Activated B cell treated with CpG ODN at 0.5 μM for 24 hours (primary cell): Measurements from ENCODE around the gene STX8. TPM values are rescaled to one million over a fixed set of nuclear protein-coding genes. Genes with fewer than 3 reads are reported as not detected.

ENCODE experiments used
- ATAC-seq: fragments of 200-7000 bp; cut with Tn5 transposase; one replicate; pipeline ENCODE4 v1.10.0; 2021; ENCODE audit warnings: low read depth, mild to moderate bottlenecking, moderate library complexity
- CTCF ChIA-PET: fragments of 350-600 bp; sonication (Branson Sonifier 250); formaldehyde crosslinking; loops from one replicate; lab custom pipeline; 2021; ENCODE audit warnings: antibody characterized with exemption; lab: Charles Lee
- POLR2A ChIA-PET: fragments of 350-600 bp; sonication (Branson Sonifier 250); formaldehyde crosslinking; loops from one replicate; lab custom pipeline; 2021; ENCODE audit warnings: antibody characterized with exemption; lab: Charles Lee
- DNase-seq: peaks from one replicate; pipeline ENCODE4 v3.0.0; 2022
- H3K27ac Mint-ChIP-seq: one replicate; pipeline ENCODE4 v1.8.0; 2020; ENCODE audit warnings: mixed read lengths
- H3K27me3 Mint-ChIP-seq: one replicate; pipeline ENCODE4 v1.8.0; 2021; ENCODE audit warnings: mixed read lengths
- H3K36me3 Mint-ChIP-seq: one replicate; pipeline ENCODE4 v1.8.0; 2021; ENCODE audit warnings: low read depth, mixed read lengths
- H3K4me1 Mint-ChIP-seq: one replicate; pipeline ENCODE4 v1.8.0; 2021; ENCODE audit warnings: mixed read lengths
- H3K4me3 Mint-ChIP-seq: one replicate; pipeline ENCODE4 v1.8.0; 2020; ENCODE audit warnings: mild to moderate bottlenecking, mixed read lengths
- H3K9me3 Mint-ChIP-seq: one replicate; pipeline ENCODE4 v1.8.0; 2020; ENCODE audit warnings: mixed read lengths
- intact Hi-C: fragments of 100-400 bp; cut with micrococcal nuclease; formaldehyde crosslinking; loops from one replicate; pipeline ENCODE4 v1.15.1; 2024
- total RNA-seq: library from RNA; stranded (reverse); gene quantifications from 2 replicates; pipeline ENCODE4 v1.2.3, GENCODE V29; 2022
- TF ChIP-seq, protein P1 (sequence below): fragments of 200-600 bp; IDR thresholded peaks from one replicate; pipeline ENCODE4 v1.8.0; 2022; ENCODE audit warnings: antibody characterized with exemption, mild to moderate bottlenecking

Gene STX8
- total RNA-seq, 1 donor from 2014 or later = 66.9 TPM

DNA sequence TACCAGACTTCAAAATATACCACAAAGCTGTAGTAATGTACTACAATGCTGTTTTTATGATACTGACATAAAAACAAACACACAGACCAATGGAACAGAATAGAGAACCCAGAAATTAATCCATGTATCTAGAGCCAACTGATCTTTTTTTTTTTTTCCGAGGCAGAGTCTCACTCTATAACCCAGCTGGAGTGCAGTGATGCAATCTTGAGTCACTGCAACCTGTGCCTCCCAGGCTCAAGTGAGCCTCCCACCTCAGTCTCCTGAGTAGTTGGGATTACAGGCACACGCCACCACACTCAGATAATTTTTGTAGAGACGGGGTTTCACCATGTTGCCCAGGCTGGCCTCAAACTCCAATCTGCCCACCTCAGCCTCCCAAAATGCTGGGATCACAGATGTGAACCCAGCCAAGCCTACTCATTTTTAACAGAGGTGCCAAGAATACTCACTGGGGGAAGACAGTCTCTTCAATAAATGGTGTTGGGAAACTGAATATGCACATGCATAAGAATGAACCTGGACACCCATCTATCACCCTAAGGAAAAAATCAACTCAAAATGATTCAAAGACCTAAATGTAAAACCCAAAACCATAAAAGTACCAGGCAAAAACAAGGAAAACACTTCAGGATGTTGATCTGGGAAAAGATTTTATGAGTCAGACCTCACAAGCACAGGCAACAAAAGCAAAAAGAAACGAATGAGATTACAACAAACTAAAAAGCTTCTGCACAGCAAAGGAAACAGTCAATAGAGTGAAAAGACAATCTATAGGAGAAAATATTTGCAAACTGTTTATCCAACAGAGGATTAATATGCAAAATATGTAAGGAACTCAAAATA, 63.1 kb downstream of the STX8 start:
- no peaks in the 10 kb centered on the region for H3K27me3 Mint-ChIP-seq
- DNase-seq = no peak
- intact Hi-C loops = no loop called here
- H3K4me3 Mint-ChIP-seq = no peak overlapping the region
- no peak overlapping the region for H3K27ac Mint-ChIP-seq
- ChIA-PET POLR2A (no interaction called here), CTCF (no interaction called here)
- H3K36me3 Mint-ChIP-seq = peaks cover 35% of the 10 kb centered on the region
- H3K9me3 Mint-ChIP-seq = peaks cover 32% of the 10 kb centered on the region
- no peak for ATAC-seq
- TF ChIP-seq, protein P1, sequence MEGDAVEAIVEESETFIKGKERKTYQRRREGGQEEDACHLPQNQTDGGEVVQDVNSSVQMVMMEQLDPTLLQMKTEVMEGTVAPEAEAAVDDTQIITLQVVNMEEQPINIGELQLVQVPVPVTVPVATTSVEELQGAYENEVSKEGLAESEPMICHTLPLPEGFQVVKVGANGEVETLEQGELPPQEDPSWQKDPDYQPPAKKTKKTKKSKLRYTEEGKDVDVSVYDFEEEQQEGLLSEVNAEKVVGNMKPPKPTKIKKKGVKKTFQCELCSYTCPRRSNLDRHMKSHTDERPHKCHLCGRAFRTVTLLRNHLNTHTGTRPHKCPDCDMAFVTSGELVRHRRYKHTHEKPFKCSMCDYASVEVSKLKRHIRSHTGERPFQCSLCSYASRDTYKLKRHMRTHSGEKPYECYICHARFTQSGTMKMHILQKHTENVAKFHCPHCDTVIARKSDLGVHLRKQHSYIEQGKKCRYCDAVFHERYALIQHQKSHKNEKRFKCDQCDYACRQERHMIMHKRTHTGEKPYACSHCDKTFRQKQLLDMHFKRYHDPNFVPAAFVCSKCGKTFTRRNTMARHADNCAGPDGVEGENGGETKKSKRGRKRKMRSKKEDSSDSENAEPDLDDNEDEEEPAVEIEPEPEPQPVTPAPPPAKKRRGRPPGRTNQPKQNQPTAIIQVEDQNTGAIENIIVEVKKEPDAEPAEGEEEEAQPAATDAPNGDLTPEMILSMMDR = no peak
- H3K4me1 Mint-ChIP-seq = no peaks in the 10 kb centered on the region

DNA sequence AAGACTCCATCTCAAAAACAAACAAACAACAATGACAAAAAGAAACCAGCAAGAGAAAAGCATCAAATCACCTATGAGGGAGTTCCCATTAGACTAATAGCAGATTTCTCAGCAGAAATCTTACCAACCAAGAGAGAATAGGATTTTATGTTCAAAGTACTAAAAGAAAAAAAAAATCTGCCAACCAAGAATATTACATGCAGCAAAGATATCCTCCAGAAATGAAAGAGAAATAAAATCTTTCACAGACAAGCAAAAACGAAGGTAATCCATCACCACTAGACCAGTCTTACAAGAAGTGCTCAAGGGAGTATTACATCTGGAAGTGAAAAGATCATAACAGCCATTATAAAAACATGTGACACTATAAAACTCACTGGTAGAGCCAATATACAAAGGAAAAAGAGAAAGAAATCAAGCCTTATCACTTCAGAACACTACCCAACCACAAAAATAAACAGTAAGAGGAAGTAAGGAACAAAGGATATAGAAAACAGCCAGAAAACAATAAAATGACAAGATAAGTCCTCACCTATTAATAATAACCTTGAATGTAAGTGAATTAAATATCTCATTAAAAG, 66.3 kb downstream of the STX8 start:
- peaks cover 34% of the 10 kb centered on the region for H3K9me3 Mint-ChIP-seq
- no peaks in the 10 kb centered on the region for H3K27me3 Mint-ChIP-seq
- no peak overlapping the region for H3K27ac Mint-ChIP-seq
- H3K4me3 Mint-ChIP-seq = no peak overlapping the region
- DNase-seq = no peak
- no peak for ATAC-seq
- peaks cover 44% of the 10 kb centered on the region for H3K36me3 Mint-ChIP-seq
- H3K4me1 Mint-ChIP-seq = no peaks in the 10 kb centered on the region
- intact Hi-C loops = no loop called here
- ChIA-PET POLR2A (no interaction called here), CTCF (no interaction called here)
- TF ChIP-seq, protein P1 = no peak

DNA sequence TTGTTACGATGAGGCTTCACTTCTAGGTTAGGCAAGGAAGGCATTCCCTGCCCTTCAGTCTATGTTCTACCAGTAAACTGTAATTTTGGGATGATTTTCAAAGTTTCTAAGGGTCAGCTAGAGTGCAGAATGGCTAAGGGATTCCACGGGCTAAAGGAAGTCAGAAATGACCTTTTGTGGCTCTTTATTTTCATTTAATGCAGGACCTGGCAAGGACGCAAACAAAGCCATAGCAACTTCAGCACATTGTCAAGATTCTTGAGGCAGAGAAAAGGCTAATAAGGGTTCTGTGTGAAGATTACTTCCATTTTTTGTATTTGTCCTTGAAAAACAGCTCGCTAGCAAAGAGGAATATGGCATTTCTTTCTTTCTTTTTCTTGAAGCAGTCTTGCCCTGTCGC, 76.6 kb downstream of the STX8 start:
- ATAC-seq = no peak
- Mint-ChIP-seq H3K4me3 (no peak overlapping the region), H3K4me1 (no peaks in the 10 kb centered on the region), H3K9me3 (no peaks in the 10 kb centered on the region), H3K27ac (no peak overlapping the region), H3K36me3 (peaks cover 31% of the 10 kb centered on the region), H3K27me3 (no peaks in the 10 kb centered on the region)
- POLR2A ChIA-PET = no interaction called here
- TF ChIP-seq, protein P1 = no peak
- intact Hi-C loops = no loop called here
- CTCF ChIA-PET = no interaction called here
- no peak for DNase-seq

DNA sequence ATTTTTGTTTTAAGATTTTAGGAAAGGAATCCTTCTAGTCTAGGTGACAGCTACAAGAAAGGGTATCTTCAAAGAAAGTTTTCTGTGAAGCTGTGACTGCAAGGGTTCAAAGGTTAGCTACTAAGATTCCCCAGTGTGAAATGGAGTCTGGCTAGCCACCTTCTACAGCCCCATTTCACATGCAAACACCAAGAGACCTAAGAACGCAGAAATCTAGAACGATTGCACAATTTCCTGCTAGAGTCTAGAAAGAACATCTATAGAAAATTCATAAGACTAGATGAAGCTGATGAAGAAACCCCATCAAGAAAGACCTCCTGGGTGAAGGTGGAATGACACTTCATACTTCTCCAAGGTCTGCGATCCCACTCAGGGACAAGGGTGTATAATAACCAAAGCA, 77.1 kb downstream of the STX8 start:
- CTCF ChIA-PET = no interaction called here
- no peak for ATAC-seq
- H3K27me3 Mint-ChIP-seq = no peaks in the 10 kb centered on the region
- no peak overlapping the region for H3K27ac Mint-ChIP-seq
- no peak for DNase-seq
- TF ChIP-seq, protein P1 = no peak
- POLR2A ChIA-PET = no interaction called here
- intact Hi-C loops = no loop called here
- no peaks in the 10 kb centered on the region for H3K4me1 Mint-ChIP-seq
- no peaks in the 10 kb centered on the region for H3K9me3 Mint-ChIP-seq
- no peak overlapping the region for H3K4me3 Mint-ChIP-seq
- H3K36me3 Mint-ChIP-seq = peaks cover 32% of the 10 kb centered on the region

DNA sequence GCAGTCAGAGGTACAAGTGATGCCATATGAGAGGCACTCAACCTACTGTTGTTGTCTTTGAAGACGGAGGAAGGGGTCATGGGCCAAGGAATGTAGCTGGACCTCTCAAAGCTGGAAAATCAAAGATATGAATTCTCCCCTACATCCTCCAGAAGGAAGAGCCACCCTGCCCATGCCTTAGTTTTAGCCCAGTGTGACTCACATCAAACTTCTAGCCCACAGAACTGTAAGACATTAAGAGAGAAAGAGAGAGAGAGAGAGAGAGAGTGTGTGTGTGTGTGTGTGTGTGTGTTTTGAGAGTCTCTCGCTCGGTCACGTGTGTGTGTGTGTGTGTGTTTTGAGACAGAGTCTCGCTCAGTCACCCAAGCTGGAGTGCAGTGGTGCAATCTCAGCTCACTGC, 87.1 kb downstream of the STX8 start:
- Mint-ChIP-seq H3K36me3 (peaks cover 72% of the 10 kb centered on the region), H3K27me3 (no peaks in the 10 kb centered on the region)
- no peak for ATAC-seq

More for the DNA sequence above, 87.1 kb downstream of the STX8 start:
- intact Hi-C loops = no loop called here
- no peak for DNase-seq
- TF ChIP-seq, protein P1 = no peak
- Mint-ChIP-seq H3K4me3 (no peak overlapping the region), H3K27ac (no peak overlapping the region), H3K9me3 (peaks cover 4% of the 10 kb centered on the region), H3K4me1 (no peaks in the 10 kb centered on the region)
- ChIA-PET CTCF (no interaction called here), POLR2A (interaction anchor here (0.7 kb wide), 1 partner anchor 296 kb away, joined by 5 read pairs; no protein-coding TSS in a partner anchor)
